KMS-11 (cell line): ENCODE measurements around the gene ABCA6.
"Not testable (repeated sequence)": the region's sequence is repeated elsewhere in the genome, so short reads cannot be mapped to it uniquely, and the experiment has no call there.

Experiments
- H2AFZ ChIP-seq: fragments of 200-600 bp; sonication (generic); 2 replicates; pipeline ENCODE4 v1.6.1; 2016; ENCODE audit warnings: antibody characterized with exemption, mixed run types, low read depth
- H3K27ac ChIP-seq: fragments of 200-600 bp; sonication (generic); 2 replicates; pipeline ENCODE4 v1.6.1; 2016; ENCODE audit warnings: mild to moderate bottlenecking, mixed run types
- H3K27me3 ChIP-seq: fragments of 200-600 bp; sonication (generic); 2 replicates; pipeline ENCODE4 v1.6.1; 2017; ENCODE audit warnings: mild to moderate bottlenecking, low read depth, mixed run types, moderate library complexity; ENCODE audit not compliant: insufficient read depth
- H3K36me3 ChIP-seq: fragments of 200-600 bp; sonication (generic); 2 replicates; pipeline ENCODE4 v1.6.1; 2017; ENCODE audit warnings: mild to moderate bottlenecking, mixed run types; ENCODE audit not compliant: insufficient read depth
- H3K4me1 ChIP-seq: fragments of 200-600 bp; sonication (generic); 2 replicates; pipeline ENCODE4 v1.6.1; 2016; ENCODE audit warnings: mild to moderate bottlenecking, low read depth, mixed run types; ENCODE audit not compliant: poor library complexity, severe bottlenecking
- H3K4me2 ChIP-seq: fragments of 200-600 bp; sonication (generic); 2 replicates; pipeline ENCODE4 v1.7.0; 2016; ENCODE audit warnings: mild to moderate bottlenecking, mixed run types
- H3K4me3 ChIP-seq: fragments of 200-600 bp; sonication (generic); IDR thresholded peaks from 2 replicates; pipeline ENCODE4 v1.6.1; 2017; ENCODE audit warnings: low read depth, low read length, mixed read lengths; ENCODE audit not compliant: insufficient read depth
- H3K79me2 ChIP-seq: fragments of 200-600 bp; sonication (generic); 2 replicates; pipeline ENCODE4 v1.6.1; 2016; ENCODE audit warnings: low read depth, mixed run types; ENCODE audit not compliant: insufficient read depth
- H3K9ac ChIP-seq: fragments of 200-600 bp; sonication (generic); 2 replicates; pipeline ENCODE4 v1.6.1; 2016; ENCODE audit warnings: mild to moderate bottlenecking, mixed run types
- H4K20me1 ChIP-seq: fragments of 200-600 bp; sonication (generic); 2 replicates; pipeline ENCODE4 v1.6.1; 2016; ENCODE audit warnings: mild to moderate bottlenecking, mixed run types; ENCODE audit not compliant: insufficient read depth
- CTCF ChIP-seq: fragments of 200-600 bp; sonication (generic); conservative IDR thresholded peaks from 2 replicates; pipeline ENCODE4 v1.6.1; 2017; ENCODE audit warnings: low read depth, mild to moderate bottlenecking, antibody characterized with exemption, low read length, moderate library complexity, mixed read lengths

ABCA6 gene

DNA sequence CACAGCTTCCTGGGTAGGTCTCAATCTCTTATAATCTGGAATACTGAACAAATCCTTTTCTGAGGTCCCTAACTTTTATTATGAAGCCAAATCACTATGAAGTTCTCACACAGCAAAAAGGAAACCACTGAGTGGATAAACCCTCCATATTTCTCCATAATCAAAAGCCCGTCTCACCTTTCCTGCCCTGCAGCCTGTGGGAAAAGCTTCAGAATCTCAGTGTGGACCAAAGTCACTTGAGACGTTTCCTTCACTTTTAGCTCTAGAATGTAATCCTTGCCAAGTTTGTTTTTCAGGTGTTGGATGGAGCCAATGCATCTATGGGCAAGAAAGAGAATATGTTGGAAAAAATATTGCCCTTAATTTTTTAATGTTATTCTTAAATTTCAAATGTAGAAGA lies 59.0 kb downstream of the ABCA6 start:
- no peaks in the 10 kb centered on the region for H3K36me3 ChIP-seq
- no peak overlapping the region for H3K27ac ChIP-seq
- H4K20me1 ChIP-seq: no peaks in the 10 kb centered on the region
- no peaks in the 10 kb centered on the region for H3K79me2 ChIP-seq
- H3K4me1 ChIP-seq: no peaks in the 10 kb centered on the region
- no peak overlapping the region for H2AFZ ChIP-seq
- no peak overlapping the region for H3K4me3 ChIP-seq
- no peak overlapping the region for H3K9ac ChIP-seq
- no peak for TF ChIP-seq CTCF
- H3K4me2 ChIP-seq: no peak overlapping the region
- no peaks in the 10 kb centered on the region for H3K27me3 ChIP-seq

DNA sequence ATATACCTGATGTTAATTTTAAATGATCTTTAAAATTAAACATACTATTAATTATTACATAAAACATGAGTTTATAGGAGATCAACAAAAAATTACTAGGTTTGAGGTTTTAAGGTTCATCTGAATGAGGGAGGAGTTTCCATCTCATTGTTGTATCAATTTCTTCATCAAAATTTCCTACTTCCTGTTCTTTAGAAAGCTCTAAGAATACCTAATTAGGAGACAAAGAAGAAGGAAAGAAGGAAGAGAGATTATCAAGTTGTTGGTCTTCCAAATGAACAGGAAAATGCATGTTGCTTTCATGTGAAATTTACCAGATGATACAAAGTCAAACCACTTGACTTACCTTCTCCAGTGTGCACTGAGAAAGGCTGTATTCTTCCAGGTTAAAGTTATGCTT lies 62.8 kb downstream of the ABCA6 start:
- Histone ChIP-seq H3K4me3 (no peak overlapping the region), H3K4me1 (no peaks in the 10 kb centered on the region), H3K9ac (no peak overlapping the region), H3K27me3 (no peaks in the 10 kb centered on the region), H3K36me3 (no peaks in the 10 kb centered on the region), H3K27ac (no peak overlapping the region), H2AFZ (no peak overlapping the region), H3K79me2 (no peaks in the 10 kb centered on the region), H4K20me1 (no peaks in the 10 kb centered on the region), H3K4me2 (no peak overlapping the region)
- TF ChIP-seq CTCF: no peak

- Histone ChIP-seq H3K9ac (no peak overlapping the region), H3K27me3 (no peaks in the 10 kb centered on the region), H3K4me1 (no peaks in the 10 kb centered on the region), H3K79me2 (no peaks in the 10 kb centered on the region), H2AFZ (no peak overlapping the region), H3K27ac (no peak overlapping the region), H3K36me3 (no peaks in the 10 kb centered on the region), H4K20me1 (no peaks in the 10 kb centered on the region), H3K4me3 (no peak overlapping the region), H3K4me2 (no peak overlapping the region)
- no peak for TF ChIP-seq CTCF
These were observed 65.9 kb downstream of the ABCA6 start for GRCh38 chr17:69075823-69076222.

DNA sequence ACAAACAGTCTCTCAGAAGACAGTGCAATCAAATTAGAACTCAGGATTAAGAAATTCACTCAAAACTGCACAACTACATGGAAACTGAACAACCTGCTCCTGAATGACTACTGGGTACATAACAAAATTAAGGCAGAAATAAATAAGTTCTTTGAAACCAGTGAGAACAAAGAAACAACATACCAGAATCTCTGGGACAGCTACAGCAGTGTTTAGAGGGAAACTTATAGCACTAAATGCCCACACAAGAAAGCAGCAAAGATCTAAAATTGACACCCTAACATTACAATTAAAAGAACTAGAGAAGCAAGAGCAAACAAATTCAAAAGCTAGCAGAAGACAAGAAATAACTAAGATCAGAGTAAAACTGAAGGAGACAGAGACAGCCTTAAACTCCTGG lies 68.3 kb downstream of the ABCA6 start:
- not testable (repeated sequence) for H3K4me3 ChIP-seq, H3K79me2 ChIP-seq, H3K4me1 ChIP-seq, H4K20me1 ChIP-seq, H3K9ac ChIP-seq, H3K4me2 ChIP-seq, H3K27ac ChIP-seq, H2AFZ ChIP-seq, H3K36me3 ChIP-seq, H3K27me3 ChIP-seq

DNA sequence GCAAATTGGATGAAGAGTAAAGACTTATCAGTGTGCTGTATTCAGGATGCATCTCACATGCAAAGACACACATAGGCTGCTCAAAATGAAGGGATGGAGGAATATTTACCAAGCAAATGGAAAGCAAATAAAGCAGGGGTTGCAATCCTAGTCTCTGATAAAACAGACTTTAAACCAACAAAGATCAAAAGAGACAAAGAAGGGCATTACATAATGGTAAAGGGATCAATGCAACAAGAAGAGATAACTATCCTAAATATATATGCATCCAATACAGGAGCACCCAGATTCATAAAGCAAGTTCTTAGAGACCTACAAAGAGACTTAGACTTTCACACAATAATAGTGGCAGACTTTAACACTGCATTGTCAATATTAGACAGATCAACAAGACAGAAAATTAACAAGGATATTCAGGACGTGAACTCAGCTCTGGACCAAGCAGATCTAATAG lies 68.9 kb downstream of the ABCA6 start:
- H2AFZ ChIP-seq, H3K4me1 ChIP-seq, H3K4me2 ChIP-seq, H3K27me3 ChIP-seq, H3K27ac ChIP-seq, H3K79me2 ChIP-seq, H3K36me3 ChIP-seq, H3K4me3 ChIP-seq, H4K20me1 ChIP-seq, H3K9ac ChIP-seq: not testable (repeated sequence)

DNA sequence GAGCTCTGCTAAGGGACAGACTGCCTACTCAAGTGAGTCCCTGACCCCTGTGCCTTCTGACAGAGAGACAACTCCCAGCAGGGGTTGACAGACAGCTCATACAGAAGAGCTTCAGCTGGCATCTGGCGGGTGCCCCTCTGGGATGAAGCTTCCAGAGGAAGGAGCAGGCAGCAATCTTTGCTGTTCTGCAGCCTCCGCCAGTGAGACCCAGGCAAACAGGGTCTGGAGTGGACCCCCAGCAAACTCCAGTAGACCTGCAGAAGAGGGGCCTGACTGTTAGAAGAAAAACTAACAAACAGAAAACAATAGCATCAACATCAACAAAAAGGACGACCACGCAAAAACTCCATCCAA lies 70.5 kb downstream of the ABCA6 start:
- H3K79me2 ChIP-seq, H3K27me3 ChIP-seq, H3K27ac ChIP-seq, H3K9ac ChIP-seq, H3K36me3 ChIP-seq, H3K4me1 ChIP-seq, H3K4me3 ChIP-seq, H3K4me2 ChIP-seq, H4K20me1 ChIP-seq, H2AFZ ChIP-seq: not testable (repeated sequence)

DNA sequence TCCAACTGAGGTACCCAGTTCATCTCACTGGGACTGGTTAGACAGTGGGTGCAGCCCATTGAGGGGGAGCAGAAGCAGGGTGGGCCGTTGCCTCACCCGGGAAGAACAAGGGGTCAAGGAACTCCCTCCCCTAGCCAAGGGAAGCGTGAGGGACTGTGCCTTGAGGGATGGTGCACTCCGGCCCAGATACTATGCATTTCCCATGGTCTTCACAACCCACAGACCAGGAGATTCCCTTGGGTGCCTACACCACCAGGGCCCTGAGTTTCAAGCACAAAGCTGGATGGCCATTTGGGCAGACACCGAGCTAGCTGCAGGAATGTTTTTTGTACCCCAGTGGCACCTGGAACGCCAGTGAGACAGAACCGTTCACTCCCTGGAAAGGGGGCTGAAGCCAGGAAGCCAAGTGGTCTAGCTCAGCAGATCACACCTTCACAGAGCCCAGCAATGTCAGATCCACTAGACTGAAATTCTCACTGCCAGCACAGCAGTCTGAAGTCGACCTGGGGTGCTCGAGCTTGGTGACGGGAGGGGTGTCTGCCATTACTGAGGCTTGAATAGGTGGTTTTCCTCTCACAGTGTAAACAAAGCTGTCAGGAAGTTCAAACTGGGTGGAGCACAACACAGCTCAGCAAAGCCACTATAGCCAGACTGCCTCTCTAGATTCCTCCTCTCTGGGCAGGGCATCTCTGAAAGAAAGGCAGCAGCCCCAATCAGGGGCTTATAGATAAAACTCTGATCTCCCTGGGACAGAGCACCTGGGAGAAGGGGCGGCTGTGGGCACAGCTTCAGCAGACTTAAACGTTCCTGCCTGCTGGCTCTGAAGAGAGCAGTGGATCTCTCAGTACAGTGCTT lies 71.1 kb downstream of the ABCA6 start:
- H4K20me1 ChIP-seq, H3K4me1 ChIP-seq, H3K79me2 ChIP-seq, H3K9ac ChIP-seq, H3K36me3 ChIP-seq, H2AFZ ChIP-seq, H3K27ac ChIP-seq, H3K27me3 ChIP-seq, H3K4me3 ChIP-seq, H3K4me2 ChIP-seq: not testable (repeated sequence)
